Activated CD8-positive, alpha-beta memory T cell treated with anti-CD3 and anti-CD28 coated beads, Interleukin-2, amount 50 U/mL, for 24 hours (primary cell): ENCODE measurements around the gene FILIP1L.

Source experiments
- DNase-seq: peaks from one replicate; pipeline ENCODE4 v3.0.0-alpha.2; 2020; ENCODE audit errors: extremely low read depth

The FILIP1L gene

DNA sequence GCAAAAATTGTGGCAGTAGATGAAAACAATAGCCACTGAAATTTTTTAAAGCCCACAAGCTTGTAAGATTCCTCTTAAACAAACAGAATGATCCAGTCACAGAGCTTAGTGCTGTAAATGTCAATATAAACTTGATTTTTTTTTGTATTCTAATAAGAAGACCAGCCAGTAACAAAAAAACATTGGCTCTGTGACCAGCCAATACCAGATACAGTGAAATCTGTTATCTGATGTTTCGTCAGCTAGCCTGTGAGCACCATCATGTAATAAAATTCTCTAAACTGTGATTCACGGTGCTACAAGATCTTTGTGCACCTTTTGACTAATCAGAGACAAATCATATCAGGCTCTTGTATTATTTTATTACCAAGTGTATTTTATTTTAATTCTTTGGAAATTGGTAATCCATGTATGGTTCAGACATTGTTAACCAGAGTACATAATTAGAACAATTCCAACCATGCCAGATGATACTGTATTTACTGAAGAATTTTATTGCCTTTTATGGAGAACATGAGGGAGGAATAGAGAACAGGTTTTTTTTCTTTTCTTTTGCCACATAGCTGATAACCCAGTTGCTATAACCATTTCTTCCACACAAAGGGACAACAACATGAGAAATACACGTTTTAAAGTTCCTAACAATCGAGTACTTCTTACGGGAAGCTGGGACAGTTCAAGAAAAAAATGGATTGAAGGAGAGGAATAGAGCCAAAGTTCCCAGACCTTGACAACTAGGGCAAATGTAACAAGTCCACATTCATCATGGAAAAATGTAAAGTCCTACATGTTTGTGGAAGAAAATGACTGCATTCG, 71.9 kb downstream of the FILIP1L start:
- no peak for DNase-seq

DNA sequence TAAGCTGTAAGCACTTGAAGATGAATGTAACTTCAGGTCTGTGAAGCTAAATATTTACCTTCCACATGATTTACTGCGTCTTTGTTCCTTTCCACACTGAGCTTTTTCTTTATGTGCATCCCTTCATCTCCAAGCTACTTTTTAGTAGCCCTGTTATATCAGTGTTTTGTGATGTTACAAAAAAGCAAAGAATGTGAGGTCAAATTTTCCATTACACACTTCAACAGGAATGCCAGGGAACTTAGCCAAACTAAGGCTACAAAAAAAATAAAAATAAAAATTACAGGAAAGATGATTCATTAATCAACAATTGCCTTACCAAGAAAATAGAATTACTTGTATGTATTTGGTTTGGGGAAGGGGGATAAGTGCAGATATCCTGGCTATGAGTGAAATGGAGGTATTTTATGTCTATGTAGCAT, 73.0 kb downstream of the FILIP1L start:
- no peak for DNase-seq

DNA sequence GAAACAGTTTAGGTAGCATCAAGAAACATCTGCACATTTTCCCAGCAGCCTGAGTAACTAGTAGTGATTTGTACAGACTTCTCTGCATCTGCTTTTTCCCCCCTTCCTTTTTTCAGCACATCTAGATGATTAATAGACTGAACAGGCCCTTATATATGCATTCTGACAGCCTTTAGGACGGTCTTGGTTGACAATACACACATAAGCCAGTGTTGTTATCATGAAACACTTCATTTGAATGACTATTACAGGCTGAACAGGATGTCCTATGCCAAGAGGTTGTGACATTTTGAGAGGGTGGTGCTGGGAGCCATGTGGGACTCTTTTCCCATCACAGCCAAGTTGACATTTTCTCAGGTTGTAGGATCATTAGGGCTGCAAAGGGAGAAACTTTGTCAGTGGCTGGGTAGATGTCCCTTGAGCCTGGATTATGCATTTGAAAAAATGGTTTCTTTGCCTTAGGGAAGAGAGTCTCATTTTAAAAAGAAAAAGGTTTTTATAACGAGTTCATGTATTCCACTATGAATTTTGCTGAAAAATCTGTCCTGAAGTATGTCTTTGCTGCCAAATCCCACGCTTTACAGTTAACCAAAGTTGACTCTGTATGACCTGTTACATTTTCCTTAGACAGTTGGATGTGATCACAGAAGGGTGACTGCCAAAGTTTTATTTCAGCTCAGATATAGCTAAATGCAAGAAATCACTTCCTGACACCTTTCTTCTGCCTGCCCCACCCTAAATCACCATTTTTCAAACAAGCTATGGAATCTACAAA, 73.7 kb downstream of the FILIP1L start:
- DNase-seq = no peak

DNA sequence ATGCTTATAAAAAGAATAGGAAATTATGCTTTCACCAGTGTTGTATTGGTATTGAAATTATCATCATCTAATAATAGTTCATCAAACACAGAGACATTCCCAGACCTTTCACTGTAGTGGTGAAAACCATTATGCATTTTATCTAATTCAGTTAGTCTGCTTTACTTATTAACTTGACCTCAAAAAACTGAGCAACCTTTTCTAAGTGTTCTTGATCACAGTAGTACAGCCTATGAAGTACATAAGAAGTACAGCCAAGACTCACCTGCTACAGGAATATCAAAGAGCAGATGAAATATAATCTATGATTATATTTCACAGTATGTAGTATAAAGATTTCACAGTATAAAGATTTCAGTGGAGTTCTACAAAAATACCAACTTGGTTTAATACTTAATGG, 75.2 kb downstream of the FILIP1L start:
- no peak for DNase-seq

DNA sequence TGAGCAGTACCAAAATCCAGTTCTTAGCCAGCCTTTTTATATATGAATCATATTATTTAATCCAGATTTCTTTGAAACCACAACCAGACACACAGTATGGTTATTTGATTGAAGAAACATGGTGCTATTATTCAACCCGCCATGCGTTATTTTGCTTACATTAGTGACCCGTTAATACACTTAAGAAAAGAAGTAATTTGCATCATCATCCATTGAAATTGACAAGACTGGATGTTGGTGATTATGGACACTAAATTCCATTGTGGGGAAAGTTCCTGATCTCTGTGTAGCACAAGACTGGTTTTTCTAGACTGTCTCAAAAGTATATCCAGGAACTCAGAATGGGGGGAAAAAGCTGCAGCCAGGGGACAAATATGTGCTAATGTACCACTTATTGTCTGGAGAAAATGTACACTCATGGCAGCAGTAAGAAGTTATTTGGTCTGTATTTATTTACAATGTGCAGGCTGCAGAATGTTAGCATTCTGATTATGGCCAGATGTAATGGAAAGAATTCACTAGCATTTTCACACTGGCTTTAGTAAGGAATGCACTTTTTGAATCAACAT, 80.3 kb downstream of the FILIP1L start:
- DNase-seq = no peak

DNA sequence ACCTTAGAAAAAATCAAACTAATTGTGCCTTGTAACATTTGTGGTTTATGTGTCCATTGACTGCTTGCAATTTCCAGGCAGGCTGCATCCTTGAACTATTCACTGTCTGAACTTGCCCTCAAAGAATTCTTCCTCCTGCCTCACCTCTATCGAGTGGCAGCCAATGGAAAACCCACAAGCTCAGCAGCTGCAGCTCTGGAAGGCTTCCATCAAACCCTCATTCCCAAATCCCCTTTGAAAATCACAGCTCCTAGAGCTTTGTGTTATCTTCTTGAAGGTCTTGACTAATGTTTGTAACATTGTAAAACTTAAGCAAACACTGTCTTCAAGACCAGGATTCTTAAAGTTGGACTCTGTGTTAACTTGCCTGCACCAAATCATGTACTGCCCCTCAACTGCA, 81.1 kb downstream of the FILIP1L start:
- no peak for DNase-seq

DNA sequence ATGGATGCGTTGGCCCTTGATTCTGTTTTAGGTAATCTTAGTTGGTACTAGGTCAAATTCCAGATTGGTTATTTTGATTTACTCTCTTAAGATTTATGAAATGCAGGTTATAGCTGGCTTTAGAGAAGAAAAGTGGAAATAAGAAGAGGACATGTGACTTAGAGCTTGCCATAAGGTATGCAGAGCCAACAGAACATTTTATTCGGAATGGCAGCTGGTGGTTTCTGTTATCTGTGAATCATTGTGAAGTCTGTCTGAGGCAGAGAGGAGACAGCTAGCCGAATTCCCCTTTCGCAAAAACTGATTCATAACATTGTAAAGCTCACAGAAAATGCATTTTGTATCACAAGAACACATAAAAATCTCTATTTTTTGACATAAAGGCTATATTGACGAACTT, 82.1 kb downstream of the FILIP1L start:
- no peak for DNase-seq

DNA sequence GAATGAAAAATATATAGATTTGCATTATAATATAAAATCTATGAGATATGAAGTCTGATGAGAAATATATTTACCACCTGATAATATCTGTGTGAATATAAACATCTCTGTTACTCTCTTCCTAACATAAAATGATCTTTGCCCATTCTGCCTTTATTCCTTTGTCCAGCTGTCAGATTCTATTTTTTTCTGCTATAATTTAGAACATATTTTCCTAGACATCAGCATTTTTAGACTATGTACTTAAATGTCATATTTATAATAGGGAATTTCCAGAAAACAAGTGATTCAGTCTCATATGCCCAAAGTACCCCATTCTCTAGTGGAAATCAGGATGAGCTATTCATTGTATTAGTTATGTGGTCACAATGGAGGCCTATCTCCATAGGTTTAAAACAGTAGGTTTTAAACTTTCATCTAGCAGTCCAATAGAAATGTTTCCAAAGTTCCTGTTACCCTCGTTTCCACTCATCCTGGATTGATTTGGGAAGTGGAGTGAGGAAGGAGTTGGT, 83.3 kb downstream of the FILIP1L start:
- no peak for DNase-seq

DNA sequence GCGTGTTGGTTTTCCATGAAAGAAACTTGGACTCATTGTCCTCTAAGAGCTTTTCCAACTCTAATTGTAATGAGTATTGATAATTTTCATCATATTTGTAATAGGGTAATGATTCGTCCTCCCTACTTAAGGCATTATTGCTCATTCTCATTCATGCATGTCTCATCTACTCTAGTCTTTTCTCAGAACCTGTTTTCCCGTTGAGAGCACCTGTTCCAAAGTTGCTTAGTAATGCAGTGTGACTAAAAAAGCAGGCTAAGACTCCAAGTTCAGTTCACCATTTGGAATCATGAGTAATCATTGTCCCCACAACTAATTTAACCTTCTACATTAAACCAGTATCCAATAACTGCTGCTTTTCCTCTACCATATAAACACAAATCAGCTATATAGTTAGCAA, 84.0 kb downstream of the FILIP1L start:
- no peak for DNase-seq

DNA sequence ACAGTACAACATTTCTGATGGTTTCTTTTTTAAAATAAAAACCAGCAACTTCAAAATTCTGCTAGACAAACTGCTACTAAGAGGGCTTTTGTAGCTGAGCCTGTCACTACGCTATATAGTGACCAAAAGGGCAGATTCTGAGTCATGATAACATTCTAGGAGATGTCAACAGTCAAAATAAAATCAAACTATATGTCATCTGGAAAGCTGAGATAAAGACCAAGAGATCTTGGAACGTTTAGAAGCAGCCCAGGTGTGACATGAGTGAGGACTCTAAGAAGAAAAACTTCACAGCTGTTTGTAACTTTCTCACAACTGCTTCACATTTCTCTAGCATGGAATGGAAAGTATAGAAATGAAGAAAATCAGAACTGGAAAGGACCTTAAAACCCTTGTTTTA, 84.6 kb downstream of the FILIP1L start:
- DNase-seq = no peak

DNA sequence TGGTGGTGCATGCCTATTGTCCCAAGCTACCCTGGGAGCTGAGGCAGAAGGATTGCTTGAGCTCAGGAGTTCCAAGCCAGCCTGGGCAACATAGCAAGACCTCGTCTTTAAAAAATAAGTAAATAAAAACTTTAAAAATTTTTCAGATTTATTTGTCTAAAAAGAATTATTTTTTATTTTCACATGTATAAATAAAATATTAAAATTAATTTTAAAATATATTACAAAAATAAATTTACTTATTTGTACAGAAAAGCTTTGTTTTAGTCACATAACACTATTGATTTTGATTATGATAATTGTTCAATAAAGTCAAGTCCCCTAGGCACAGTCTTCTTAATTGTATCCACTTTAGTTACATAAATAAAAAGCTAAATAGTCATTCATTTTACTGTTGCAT, 85.2 kb downstream of the FILIP1L start:
- no peak for DNase-seq

DNA sequence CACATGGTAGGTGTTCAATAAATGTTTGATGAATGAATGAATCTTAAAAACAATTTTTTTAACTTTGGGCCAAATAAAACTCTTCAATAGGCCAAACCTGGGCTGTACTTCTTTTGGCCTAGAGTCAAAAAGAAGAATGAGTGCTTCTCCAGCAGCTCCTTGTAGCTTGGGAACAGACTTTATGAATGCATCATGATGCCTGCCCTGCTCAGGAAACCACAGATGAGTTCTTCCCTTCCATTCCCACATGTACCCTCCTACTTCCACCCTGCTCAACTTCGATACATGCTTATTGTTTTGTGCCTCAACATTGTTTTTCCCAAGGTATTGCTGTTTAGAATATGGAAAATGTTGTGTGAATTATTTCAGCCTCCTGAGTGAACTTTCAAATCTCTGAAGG, 87.0 kb downstream of the FILIP1L start:
- no peak for DNase-seq

DNA sequence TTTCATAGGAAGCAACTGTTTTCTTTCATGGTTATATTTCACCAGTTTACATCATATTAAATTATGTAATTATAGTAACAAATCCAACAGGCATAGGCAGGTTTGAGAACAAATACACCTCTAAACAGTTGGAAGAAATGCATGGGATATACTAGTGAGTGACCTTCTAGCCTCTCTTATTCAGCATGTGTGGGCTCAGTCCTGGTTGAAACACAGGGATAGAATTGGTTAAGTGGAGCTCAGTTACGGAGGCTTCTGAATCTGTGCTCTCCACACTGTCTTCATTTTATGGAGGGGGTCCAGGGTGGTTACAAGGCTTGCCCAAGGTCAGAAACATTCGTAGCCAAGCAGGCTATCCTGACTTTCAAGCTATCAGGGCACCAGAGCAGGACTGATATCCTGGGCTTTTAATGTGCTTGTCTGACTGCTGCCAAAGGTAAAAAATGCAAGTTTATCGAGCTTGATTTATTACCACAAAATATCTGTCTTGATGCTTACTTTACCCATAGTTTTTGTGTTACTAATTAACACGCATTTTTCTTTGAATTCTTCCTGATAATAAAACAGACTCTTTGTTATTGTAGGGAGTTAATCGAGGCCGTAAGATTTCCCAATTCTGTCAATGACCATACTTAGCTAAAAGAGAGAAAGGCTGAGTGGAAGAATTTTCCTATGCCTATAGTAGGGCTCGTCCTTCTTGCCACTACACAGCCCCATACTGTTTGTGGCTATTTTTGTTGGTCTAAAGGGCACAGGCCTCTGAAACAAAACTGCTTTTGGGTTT, 89.6 kb downstream of the FILIP1L start:
- DNase-seq = no peak

DNA sequence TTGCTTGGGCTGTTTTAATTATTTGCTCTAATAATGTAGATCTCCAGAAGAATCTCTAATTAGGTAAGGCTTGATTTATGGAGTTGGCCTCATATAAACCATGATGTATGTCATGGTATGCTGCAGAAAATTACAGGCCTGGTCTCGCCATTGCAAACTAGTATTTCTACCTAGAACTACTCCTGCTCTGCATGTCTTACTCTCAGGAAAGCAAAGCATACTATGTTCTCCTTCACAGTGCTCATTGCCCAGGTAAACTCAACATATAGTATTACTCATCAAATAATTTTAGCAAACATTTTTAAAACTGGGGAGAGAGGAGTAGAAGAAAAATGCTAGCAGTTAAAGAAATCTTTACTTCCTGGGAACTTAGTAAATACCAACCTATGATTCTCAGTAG, 90.7 kb downstream of the FILIP1L start:
- DNase-seq = no peak

DNA sequence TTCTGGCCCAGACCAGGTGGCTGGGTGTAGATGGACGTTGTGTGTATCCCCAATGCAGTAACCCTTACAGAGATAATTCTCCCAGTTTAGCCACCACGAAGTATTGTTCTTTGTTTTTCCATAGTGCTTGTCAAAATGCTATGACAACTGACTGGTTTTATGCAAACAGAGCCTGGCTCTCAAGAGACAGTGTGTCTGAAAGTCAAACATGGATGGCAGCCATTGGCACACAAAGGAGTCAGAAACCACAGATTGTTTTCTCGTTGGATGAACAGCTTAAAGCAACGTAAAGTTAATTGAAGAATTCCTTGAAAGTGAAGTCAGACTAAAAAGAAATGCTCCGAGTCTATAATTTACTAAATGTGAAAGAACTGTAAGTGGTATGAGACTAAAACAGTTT, 91.2 kb downstream of the FILIP1L start:
- no peak for DNase-seq

DNA sequence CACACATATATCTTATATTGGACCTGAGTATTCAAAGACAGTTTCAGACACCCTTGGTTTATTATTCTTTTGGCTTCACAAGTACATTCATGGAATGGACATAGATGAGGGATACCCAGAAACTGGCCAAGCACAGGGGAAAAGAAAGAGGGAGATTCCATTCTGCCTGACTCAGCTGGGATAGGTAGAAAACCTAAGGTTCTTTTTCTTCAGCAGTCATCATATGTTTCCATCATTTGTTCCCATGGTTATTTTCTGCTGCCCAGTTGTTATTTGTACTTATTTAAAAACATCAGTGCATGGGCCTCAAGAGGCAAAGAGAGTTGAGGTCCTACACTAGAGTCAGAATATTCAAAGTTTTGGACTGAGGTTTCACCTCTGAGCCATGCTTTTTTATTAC, 91.8 kb downstream of the FILIP1L start:
- no peak for DNase-seq

DNA sequence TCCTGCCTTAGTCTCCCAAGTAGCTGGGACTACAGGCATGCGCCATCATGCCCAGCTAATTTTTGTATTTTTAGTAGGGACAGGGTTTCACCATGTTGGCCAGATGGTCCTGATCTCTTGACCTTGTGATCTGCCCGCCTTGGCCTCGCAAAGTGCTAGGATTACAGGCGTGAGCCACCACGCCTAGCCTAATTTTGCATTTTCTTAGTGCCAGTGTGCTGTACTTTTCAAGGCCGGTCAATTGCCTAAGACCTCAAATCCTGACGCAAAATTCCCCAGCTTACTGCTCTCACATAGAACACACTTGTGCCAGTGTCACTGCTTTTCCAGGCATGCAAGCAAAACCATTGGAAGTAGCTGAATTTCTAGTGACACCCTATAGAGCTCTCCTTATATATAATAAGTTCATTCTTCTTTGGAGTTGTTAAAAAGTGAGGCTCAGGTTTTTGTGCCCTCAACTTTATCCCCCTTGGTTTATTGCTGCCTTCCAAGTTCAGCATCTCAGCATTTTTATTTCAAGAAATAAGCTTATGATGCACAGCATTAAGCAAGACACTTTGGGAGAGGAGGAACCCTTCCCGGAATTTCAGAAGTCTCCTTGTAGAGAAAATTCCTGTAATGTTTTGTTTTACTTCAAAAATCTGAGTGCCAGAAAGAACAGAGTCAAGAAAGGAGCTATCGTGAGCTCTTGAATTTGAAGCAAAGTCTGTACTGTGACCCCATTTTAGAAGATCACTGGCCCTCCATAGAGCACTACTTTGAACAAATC, 93.2 kb downstream of the FILIP1L start:
- DNase-seq = no peak

DNA sequence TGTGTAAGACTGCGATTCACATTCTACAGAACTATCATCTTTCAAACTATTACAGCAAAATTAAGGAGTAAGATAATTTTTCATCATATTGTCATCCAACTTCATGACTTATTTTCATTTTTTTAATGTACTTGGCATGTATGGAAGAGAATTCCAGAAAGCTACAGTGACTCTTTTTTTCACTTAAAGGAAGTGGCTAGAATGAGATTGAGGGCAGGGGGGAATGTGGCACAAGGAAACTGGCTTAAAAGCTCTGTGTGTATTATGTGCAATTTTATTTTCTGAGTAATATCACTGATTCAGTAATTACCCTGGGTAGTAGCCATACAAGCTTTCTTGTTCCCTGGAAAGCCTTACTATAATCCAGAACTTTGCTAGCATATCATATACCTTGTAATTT, 94.6 kb downstream of the FILIP1L start:
- DNase-seq = no peak

DNA sequence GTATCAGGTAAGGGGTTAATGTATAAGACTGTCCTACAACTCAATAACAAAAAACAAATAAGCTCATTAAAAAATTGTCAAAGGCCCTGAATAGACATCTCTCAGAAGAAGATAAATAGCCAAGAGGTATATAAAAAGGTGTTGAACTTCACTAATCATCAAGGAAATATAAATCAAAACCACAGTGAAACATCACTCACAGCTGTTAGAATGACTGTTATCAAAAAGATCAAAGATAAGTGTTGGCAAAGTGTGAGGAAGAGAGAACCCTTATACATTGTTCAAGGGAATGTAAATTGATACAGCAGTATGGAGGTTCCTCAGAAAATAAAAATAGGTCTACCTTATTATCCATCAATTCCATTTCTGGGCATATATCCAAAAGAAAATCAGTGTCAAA, 95.5 kb downstream of the FILIP1L start:
- no peak for DNase-seq

DNA sequence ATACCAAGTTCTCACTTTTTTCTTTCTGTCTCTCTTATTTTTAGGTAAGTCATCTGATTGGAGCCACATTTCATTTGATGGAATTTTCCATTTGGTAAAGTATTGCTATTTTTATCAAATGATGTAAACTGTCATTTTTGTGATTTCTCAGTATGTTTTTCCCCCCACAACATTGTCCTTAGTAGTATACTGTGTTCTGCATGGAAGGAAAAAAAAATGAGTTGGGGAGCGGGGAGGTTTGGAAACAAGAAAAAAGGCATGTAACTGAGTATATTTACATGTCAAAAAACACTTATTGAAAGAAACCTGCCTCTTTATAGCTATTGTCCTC, 104.2 kb downstream of the FILIP1L start:
- no peak for DNase-seq
